Activated CD4-positive, CD25-positive, alpha-beta regulatory T cell treated with anti-CD3 and anti-CD28 coated beads, Interleukin-2, amount 50 U/mL, for 24 hours (primary cell): Measurements from ENCODE around the gene TTLL5.

Experiments
- ATAC-seq, 2 donors: fragments of 150-1000 bp; cut with Tn5 transposase; one replicate each; pipeline ENCODE4 v1.10.0; 2021; ENCODE audit warnings: mild to moderate bottlenecking in 1 of 2, moderate library complexity in 1 of 2

The TTLL5 gene

DNA sequence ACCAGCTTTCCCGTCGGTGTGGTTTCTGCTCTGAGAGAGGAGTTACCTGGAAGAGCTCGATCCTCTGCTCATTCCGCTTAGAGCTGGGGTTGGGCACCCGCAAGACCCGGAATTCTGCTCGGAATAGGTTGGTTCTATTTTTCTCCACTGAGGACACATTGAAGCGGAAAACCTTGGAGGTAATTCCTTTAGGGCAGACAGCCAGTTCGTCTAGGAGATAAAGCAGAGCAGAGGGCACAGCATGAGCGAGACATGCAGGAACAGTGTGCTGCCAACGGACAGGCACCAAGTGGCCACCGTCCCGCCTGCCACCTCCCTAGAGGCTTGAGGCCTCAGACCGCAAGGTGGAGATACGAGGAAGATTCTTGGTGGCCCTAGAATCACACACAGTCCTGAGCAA lies 310.5 kb downstream of the TTLL5 start:
- ATAC-seq: no peak

DNA sequence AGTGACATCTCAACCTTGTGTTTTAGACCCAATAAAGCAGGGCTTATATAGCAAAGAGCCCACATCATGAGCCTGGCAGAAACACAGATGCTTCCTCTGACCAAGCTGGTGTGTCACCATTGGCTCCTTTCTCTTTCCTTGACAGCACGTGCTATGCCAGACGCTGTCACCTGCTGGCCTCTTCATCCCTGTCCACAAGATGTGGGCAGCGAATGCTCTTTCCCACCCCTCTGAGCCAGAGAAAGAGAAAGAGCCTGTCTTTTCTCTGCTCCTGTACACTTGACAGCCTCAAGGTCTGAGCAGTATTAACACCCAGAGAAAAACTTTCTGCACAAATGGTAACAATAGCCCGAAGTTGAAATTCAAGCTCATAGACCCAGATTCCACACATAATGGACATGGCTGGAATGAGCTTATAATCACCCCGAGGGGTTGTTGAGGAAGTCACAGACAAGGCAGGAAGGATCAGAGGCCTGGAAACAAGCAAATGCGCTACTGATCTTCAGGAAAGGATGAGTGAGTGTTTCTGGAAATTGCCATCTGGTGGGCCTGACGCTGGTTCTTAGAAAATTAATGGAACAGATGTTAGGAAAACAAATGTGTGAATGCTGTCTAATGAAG lies 311.9 kb downstream of the TTLL5 start:
- ATAC-seq: no peak

DNA sequence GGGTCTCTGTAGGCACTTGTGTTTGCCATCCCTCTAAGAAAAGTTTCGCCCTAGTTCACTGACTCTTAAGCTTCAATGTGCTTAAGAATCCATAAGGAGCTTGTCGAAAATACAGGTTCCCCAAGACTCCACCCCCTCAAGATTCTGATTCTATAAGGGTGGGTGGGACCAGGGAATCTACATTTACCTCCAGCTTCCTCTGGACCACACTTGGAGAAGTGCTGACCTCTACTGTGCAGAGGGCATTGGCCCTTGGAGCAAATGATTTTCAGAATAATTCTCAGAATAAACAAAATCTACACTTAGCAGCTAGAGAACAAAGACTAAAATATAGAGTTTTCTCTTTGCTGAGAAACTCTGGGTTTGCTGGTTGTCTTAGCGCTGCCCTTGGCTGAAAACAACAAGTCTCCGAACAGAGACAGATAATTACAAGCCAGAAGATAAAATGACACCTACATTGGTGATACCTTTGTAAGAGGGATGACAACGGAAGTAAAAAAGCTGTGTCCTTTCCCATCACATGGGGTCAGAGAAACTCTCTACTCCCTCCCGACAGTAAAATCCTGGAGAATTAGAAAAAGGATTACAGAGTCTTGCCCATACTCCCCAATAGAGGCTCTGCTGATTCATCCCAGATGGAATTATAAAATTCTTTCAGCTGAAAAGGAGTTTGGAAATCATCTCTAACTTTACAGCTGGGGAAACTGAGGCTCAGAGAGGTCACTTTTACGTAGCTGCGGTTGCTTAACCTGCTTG lies 316.0 kb downstream of the TTLL5 start:
- no peak for ATAC-seq

DNA sequence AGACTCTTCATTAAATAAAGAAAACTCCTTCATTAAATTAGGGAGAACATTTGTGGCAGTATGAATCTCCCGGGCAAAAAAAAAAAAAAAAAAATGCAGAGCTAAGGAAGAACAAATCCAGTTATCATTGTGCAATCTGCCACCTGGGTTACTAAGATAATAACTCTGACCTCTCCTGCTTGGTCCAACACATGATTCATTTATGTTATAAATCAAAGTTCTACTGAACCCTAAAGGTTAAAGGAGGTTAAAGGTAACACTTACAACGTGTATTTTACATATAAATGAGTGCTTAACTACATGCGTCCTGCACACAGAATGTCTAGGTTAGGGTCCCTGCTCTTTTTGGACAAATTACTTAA lies 316.5 kb downstream of the TTLL5 start:
- ATAC-seq: no peak

DNA sequence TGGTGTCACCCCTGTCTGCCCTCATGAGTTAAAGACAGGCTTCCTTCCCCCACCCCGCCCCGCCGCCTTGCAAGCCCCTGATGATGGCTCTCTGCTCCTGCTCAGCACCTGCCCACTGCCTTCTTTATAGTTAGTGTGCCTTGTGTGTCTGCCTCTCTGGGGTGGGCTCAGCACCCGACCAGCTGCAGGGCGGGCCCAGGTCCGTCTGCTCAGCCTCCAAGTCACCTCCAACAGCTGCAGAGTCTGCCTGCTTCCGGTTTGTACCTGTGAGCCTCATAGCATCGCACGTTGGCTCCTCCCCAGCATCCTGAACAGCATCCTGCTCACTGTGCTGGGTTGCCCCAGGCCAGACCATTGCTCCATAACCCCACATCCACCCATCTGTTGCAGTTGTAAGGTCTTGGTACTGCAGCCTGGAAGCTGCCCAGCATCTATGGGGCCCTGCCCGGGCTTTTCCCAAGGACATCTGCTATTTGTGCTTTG lies 317.2 kb downstream of the TTLL5 start:
- ATAC-seq: no peak

DNA sequence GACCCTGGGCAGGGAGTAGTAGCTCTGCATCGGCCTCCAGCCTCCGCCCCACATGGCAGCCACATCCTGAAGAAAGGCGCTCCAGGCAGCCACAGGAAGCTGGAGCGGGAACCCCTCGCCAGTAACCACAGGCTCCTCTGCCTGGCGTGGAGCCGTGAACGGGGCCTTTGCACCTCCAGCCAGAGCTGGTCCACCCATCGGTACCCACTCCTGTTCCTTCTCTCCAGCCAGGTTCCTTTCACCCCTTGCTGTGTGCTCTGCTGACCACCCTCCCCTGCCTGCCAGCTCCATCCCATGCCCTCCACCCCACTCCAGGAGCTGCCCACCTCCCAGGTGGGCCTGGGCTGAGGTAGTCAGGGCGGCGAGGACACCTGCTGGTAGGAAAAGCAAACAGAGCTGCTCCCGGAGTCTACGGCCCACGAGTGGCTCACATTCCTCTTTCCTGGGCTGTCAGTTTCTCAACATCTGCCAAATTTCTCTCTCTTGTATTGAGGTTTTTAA lies 318.1 kb downstream of the TTLL5 start:
- no peak for ATAC-seq

DNA sequence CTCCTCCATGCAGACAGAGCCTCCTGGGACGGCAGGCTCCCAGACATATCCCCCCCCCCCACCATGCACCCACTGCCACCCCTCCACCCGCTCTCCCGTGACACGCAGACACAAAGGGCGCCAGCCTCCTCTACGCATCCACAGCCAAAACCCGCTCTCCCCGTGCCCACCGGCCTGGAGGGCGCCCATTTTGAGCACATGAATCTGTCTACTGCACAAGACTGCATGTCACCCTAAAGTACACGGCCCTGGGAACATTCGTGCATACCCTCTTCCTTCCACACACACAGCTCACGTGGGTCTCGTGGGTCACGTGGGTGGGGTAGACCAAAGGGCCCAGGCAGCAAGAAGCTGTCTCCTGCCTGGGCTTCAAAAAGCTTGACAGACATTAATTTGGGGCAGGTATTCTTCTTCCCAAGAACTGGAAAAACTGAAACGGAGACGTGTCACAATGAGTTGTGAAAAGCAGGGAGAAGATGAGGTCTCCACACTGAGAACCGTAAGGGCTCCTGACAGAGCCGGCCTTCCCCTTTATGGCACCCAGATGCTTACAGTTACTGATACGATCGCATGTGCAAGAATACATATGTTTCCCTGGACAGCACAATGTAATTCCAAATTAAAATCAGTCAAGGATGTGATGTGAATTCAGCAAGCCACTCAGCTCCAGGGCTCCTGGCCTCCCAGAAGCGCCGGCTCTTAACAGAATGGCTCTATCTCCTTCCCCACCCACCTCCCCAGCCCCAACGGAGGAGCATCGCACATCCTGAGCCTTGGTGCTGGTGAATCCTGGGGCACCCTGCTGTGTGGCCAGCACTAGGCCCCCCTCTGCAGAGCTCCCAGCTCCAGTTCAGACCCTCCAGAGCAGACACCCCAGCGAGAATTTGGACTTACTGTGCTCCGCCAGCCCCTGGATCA lies 318.9 kb downstream of the TTLL5 start:
- ATAC-seq: no peak

DNA sequence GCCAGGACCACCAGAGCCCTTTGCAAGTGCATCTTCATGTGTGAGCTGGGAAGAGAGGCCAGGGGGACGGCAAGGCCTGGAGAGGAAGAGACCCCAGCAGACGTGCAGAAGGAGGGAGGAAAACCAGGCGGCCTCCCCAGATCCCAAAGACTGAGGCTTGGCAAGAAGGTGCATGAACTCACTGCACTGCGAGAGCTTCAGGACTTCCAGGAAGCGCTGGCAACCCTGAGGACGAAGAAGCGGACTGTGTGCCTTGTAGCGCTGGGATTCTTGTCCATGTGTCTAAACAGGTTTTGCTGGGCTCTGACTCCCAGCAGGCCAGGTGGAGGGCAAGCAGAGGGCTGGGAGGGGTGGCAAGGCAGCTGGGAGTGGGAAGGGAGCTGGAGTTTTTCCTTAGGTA lies 319.8 kb downstream of the TTLL5 start:
- no peak for ATAC-seq

DNA sequence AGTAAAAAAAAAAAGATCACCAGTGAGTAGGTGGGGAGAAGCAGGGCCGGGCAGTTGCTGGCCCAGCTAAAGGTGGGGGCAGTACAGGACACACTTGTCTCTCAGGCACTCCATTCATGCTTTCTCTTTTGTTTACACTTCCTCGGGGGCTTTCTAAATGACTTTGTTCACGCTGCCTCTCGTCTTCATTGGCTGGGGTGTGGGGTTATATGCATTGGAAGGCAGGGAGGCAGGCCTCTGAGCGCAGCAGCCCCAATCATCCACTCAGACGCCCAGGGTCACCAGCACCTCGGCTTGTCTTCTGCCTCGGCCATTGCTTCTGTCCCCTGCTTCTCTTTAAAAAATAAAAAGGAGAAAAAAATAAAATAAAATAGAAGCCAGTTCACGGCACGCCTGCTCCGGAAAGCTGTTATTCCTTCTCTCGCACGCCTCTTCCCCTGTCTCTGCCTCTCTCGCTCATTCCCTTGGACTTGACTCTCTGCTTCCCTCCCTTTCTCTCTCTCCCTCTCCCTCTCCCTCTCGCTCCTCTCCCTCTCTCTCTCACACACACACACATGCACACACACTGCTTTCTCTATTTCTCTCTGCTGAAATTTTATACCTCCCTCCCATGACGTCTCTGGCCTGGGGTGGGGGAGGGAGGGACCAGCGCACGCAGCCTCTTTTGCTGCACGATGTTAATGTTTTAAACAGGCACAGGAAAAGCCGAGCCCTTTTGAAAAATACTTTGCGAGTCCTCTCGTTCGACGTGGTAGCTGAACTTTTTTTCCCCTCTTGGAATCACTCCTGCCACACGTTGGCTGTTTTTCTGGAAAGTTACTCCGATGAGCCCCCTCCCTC lies 320.6 kb downstream of the TTLL5 start, which contains the start of gene TGFB3:
TSS of gene TGFB3 (minus strand) at position 570 of the 840 bp plus-strand sequence. CDS start 1,102 bp downstream, outside the sequence.
- peak; percentile 47 to 48 for ATAC-seq

DNA sequence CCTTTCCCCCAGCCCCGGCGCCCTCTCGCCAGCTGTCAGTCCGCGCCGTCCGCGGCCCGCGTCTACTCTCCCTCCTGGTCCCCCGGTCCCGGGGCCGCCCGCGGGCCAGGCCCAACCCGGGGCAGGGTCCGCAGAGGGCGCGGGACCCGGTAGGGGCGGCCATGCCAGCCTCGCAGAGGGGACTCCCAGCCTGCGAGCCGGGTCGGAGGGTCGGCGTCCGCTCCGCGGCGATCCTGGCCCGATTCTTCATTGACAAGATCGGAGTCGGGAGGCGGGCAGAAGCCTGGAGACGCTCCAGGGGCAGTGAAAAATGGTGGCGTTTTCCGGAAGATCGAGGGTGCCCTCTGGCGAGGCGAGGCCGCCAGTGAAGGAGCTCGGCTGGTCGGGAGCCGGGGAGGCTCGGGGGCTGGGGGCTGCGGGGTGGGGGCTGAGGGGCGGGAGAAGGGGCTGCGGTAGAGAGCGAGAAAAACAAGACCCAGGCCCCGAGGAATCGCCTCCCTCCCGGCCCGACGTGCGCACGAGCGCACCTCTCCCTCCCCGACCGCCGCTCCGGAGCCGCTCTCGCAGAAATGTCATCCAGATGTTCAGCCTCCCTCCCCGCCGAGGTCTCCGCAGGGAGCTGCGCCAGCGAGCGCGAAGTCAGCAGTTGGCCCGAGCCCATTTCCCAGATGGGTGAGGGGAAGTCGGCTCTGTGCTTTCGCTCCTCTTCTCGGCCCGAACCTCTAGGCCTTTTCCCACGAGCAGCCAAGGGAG lies 321.4 kb downstream of the TTLL5 start:
- peak; percentile 71 for ATAC-seq

DNA sequence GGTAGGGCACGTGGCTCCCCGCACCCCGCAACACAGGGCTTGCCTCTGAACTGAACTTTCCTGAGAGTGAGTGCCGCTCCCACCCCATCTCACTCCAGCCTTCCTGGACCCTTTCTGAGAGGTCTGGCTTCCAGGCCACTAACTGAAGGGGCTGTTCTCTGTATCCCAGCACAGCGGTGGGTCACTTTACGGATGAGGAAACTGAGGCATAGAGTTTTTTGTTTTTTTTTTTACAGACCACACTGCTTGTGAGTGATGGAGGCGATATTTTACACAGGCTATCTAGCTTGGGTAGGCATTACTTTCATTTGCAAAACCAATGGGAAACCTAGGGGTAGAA lies 321.9 kb downstream of the TTLL5 start:
- no peak for ATAC-seq

DNA sequence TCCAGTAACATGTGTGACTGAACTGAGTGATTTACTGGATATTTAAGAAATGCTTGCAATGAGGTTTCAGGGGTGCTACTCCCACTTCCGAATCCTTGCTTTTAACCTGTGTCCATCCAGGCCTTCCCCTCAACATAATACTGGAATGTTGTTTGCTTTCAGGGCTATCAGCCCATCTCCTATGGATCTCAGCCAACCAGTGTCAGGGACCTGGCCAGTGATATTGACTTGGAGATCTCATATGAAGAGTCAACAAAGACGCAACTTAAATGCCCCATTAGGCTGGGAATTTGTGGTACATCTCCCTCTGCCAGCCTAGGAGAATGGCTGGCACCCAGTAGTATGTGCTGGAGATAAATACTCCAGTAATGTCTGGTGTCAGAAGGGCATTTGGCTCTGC lies 323.6 kb downstream of the TTLL5 start:
- no peak for ATAC-seq

DNA sequence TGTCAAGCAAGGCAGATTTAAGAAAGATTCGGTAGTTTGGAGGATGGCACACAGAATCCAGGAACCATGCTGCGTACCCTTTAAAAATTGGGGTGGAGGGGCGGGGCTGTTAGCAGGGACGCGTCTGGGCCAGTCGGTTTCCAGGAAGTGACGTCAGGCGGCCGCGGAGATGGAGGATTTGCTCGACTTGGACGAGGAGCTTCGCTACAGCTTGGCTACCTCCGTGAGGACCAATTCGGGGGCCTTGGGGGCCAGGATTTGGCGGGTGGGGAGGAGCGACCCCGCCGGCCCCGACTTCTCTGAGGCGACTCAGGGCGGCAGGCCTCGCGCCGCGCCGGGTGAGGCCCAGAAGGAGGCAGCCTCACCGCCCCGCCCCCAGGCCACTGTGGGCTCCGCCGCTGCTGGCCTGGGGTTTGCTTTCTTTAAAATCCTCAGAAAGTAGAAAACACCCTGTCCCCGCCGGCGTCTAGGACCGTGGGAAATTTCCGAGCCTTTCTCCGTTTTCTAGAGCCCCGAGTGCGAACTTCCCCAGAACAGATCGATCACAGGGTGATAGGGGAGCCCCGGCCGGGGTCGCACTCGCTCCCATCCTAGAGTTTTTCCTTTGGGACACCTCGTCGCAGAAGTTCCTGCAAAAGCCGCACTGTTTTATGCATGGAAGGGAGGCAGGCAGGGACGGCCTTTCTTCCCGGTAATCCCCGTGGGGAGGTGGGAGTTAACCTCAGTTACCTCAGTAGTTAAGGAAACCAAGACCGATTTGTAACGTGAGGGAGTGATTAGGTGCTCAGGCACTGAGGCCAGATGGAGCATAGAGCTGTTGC lies 324.8 kb downstream of the TTLL5 start, which contains the start of gene IFT43:
TSS of gene IFT43 (plus strand) at position 146 of the 821 bp plus-strand sequence. CDS start at position 170, 24 bp downstream.
- ATAC-seq: peak; percentile 72 to 78

DNA sequence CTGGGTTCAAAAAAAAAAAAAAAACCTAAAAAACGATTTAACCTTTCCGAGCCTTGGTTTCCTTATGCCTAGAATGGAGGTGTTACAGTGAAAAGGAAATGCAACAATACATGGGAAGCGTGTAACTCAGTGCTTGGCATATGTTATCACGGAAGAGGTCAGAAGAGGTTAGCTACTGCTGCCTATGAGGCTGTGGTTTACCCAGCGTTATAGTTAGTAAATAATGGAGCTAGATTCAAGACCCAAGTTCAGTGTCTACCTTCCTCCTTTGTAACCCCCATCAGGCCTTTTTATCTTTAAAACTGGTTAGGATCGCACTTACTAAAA lies 325.4 kb downstream of the TTLL5 start:
- no peak for ATAC-seq

DNA sequence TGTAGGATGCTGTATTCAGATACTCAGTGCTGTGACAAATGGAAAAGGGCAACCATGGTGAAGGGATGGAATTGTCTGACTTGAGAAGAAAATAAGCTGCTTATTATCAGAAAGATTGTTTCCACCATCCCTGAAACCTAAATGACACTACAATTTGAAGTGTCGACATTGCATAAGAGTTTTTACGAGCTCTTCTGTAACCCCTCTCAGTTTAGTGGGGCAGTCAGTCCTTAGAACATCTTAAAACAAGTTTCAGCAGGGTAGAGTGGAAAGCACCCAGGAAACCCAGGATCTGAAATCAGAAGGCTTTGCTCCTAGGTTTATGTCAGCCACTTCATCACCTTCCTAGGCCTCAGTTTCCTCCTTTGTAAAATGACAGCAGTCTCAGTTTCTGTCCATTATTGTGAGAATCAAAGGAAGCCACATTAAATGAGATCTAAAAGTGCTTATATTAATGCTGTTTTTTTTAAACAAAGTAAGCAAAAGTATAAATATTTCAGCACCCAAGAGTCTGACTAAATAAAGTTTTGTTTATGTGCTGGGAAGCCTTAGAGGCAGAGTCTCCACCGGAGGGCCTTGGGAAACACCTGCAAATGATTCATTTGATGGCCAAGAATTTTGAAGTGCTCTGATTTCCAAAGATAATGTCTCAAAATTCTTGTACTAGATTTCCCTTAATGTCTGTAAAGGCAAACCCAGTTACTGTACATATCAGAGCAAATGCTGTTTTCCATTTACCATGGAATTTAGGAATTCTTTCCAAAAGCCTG lies 326.3 kb downstream of the TTLL5 start:
- no peak for ATAC-seq

DNA sequence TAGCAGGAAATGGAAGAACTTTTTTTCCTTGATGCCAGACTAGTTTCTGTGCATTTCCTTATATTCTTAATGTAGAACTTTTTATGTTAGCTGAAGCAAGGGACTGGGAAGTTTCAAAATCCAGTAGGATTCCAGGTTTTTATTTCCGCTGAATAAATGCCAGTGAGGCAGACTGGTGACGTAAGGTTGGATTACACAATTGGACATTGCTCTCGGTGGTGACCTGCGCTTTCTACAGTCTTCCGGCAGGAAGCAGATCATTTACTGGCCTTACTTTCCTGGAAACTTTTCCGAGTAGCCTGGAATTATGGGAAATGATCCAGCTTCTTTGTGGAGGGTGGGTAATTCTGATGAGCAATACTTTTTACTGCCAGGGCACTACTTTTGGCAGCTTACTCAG lies 328.1 kb downstream of the TTLL5 start:
- ATAC-seq: no peak

DNA sequence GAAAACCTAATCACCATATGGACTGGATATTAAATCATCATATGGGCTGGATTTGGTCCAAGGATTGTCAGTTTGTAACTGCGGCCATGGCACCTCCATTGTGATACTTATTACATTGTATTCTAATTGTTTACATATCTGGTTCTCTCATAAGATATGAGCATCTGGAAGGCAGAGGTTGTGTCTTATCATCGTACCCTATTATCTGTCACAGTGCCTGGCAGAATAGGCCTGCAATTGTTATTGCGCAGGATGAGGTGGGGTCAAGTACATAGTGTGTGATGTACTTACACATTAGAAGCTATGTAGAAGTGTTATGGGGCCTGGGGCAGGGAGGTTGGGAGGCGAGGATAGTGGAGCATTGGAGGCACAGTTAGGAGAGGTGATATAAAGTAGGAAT lies 329.3 kb downstream of the TTLL5 start:
- ATAC-seq: no peak

DNA sequence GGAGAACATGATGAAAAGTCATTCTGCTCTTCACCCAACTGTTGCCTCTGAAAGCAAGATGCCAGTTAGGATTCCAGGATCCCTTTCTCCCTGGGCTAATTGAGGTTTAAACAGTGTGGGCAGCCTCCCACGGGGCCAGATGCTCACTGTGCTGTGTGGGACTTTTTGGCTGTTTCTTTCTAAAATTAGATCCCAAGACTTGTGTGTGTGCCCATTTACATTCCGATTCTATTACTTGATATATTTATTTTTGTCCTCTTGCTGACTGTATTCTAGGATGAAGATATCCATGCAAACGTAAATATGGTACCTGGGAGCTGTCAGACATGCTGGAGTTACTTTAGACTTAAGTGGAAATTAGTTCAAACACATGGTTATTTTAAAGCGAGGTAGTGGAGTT lies 330.7 kb downstream of the TTLL5 start:
- ATAC-seq: no peak

DNA sequence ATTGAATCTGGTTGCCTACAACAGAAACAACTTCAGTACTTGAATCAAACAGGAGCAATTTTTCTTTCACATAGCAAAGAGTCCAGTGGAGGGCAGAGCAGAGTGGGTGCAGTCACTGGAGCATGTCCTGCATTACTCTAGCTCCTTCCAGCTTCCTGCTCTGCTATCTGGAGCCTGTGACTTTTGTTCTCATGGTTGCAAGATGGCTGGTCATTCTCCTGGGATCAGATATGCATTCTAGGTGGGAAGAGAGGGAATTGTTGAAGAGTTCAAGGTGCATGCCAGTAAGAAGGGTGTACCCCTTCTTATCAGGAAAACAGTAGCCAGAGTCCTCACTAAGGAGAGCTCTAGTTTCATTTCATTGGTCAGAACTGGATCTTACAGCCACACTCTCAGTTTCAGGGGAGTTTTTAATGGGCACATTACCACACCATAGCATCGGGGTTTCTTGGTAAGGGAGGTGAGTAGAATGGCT lies 332.6 kb downstream of the TTLL5 start:
- ATAC-seq: no peak
